Keratinocyte (primary cell): ENCODE results near the gene SNRPD3. TPM values are rescaled to one million over a fixed set of nuclear protein-coding genes. Genes with fewer than 3 reads are reported as not detected.

Source experiments
- DNase-seq: peaks from one replicate; pipeline ENCODE4 v3.0.0-alpha.2; 2011; ENCODE audit warnings: low read depth, missing footprints, low spot score
- FAIRE-seq: peaks from 2 replicates; lab custom pipeline; 2011; peaks lifted over from hg19 to GRCh38; lab: Jason Lieb, UNC
- H2AFZ ChIP-seq: 2 replicates; pipeline ENCODE4 v1.6.0; 2012; ENCODE audit warnings: low read length, control low read depth, inconsistent platforms; ENCODE audit not compliant: control insufficient read depth
- H3K27ac ChIP-seq: 2 replicates; pipeline ENCODE4 v1.5.1; 2011; ENCODE audit warnings: low read length; ENCODE audit not compliant: control insufficient read depth, insufficient read depth
- H3K27me3 ChIP-seq: 3 replicates; pipeline ENCODE4 v1.6.0; 2011; ENCODE audit warnings: low read length; ENCODE audit not compliant: control insufficient read depth, insufficient read depth; ENCODE audit errors: extremely low read depth
- H3K36me3 ChIP-seq, 2 experiments: 2 replicates in 1 of 2; 3 replicates in 1 of 2; pipeline ENCODE4 v1.5.1; 2011; ENCODE audit warnings: low read length in 2 of 2, mild to moderate bottlenecking in 1 of 2; ENCODE audit not compliant: control insufficient read depth in 2 of 2, insufficient read depth in 2 of 2; ENCODE audit errors: extremely low read depth in 1 of 2
- H3K4me1 ChIP-seq: 3 replicates; pipeline ENCODE4 v1.5.1; 2011; ENCODE audit warnings: low read length; ENCODE audit not compliant: control insufficient read depth, insufficient read depth; ENCODE audit errors: extremely low read depth
- H3K4me2 ChIP-seq: 3 replicates; pipeline ENCODE4 v1.6.0; 2011; ENCODE audit warnings: low read depth, low read length; ENCODE audit not compliant: control insufficient read depth, insufficient read depth; ENCODE audit errors: extremely low read depth
- H3K4me3 ChIP-seq, 3 experiments: fragments of 200-600 bp in 1 of 3; sonication (generic) in 1 of 3; 2 replicates in 2 of 3; 3 replicates in 1 of 3; pipeline ENCODE4 v1.5.1; 2011 to 2016; ENCODE audit warnings: low read length in 3 of 3, mild to moderate bottlenecking in 3 of 3, control low read depth in 2 of 3, inconsistent platforms in 1 of 3, low read depth in 1 of 3, mixed read lengths in 1 of 3, mixed run types in 1 of 3, moderate library complexity in 1 of 3; ENCODE audit not compliant: control insufficient read depth in 2 of 3, insufficient read depth in 2 of 3; ENCODE audit errors: extremely low read depth in 1 of 3
- H3K79me2 ChIP-seq: 2 replicates; pipeline ENCODE4 v1.6.0; 2012; ENCODE audit warnings: low read length; ENCODE audit not compliant: control insufficient read depth, insufficient read depth
- H3K9ac ChIP-seq: 3 replicates; pipeline ENCODE4 v1.6.0; 2011; ENCODE audit warnings: low read length; ENCODE audit not compliant: control insufficient read depth, insufficient read depth; ENCODE audit errors: extremely low read depth
- H3K9me1 ChIP-seq: 3 replicates; pipeline ENCODE4 v1.6.0; 2011; ENCODE audit warnings: low read length; ENCODE audit not compliant: control insufficient read depth, insufficient read depth; ENCODE audit errors: extremely low read depth
- H3K9me3 ChIP-seq: 2 replicates; pipeline ENCODE4 v1.5.1; 2012; ENCODE audit warnings: low read depth, low read length; ENCODE audit not compliant: control insufficient read depth
- H4K20me1 ChIP-seq: 3 replicates; pipeline ENCODE4 v1.6.0; 2011; ENCODE audit warnings: low read length; ENCODE audit not compliant: control insufficient read depth, insufficient read depth; ENCODE audit errors: extremely low read depth
- EZH2 ChIP-seq: IDR thresholded peaks from one replicate; pipeline ENCODE4 v1.6.1; 2012; ENCODE audit warnings: inconsistent platforms, mild to moderate bottlenecking, low read length, moderate library complexity
- dilution Hi-C: fragments of 300-500 bp; cut with MboI; formaldehyde crosslinking; loops from one replicate; pipeline ENCODE4 v1.7.0; 2020; ENCODE audit warnings: low sequenced_read_pairs; ENCODE audit not compliant: extremely low pct_ligation_motif_present
- polyA plus RNA-seq, 5 experiments: library from polyadenylated mRNA; depleted of rRNA in 3 of 5; stranded (reverse) in 3 of 5; stranded (forward) in 1 of 5; unstranded in 1 of 5; fragments of >200 nt; gene quantifications; 1 replicate in 1 of 5; 2 replicates in 3 of 5; 3 replicates in 1 of 5; pipeline versions ENCODE4 v1.2.1 to v1.2.3, GENCODE V29; 2011 to 2012; ENCODE audit warnings: missing spikeins in 2 of 5, low read depth in 1 of 5, low replicate concordance in 1 of 5
- TF ChIP-seq, protein P1 (sequence below), 3 experiments: IDR thresholded peaks in 1 of 3; conservative IDR thresholded peaks in 1 of 3; optimal IDR thresholded peaks in 1 of 3; 2 replicates in 2 of 3; 3 replicates in 1 of 3; pipeline versions ENCODE3 to v1.5.1; 2011; ENCODE audit warnings: low read length in 3 of 3, mild to moderate bottlenecking in 3 of 3, moderate library complexity in 2 of 3, control low read depth in 1 of 3, inconsistent platforms in 1 of 3; ENCODE audit not compliant: insufficient read depth in 2 of 3; ENCODE audit errors: extremely low read depth in 1 of 3

SNRPD3 gene
- polyA plus RNA-seq, 1 donor (not counting 4 experiments of a cell fraction or from before 2014, with no cell fraction given), result 135 TPM

DNA sequence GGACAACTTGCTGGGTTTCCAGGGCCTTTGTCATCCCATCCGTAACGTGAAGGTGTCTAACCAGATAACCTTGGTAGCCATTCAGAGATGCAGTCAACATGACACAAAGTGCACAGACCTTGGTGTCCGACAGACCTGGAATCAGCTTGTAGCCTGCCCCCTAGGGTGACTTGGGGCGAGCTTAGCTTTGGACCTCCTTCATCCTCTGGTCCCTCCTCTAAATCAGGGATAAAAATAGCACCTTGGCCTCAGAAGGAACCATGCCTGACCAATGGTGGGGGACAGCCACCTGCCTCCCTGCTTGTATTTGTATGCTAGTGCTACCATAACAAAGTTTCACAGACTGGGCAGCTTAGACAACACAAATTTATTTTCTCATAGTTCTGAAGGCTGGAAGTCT is 3.7 kb downstream of the SNRPD3 start:
- H3K4me1 ChIP-seq, result peaks cover 11% of the 10 kb centered on the region
- no peak overlapping the region for H3K4me3 ChIP-seq
- TF ChIP-seq, protein P1, sequence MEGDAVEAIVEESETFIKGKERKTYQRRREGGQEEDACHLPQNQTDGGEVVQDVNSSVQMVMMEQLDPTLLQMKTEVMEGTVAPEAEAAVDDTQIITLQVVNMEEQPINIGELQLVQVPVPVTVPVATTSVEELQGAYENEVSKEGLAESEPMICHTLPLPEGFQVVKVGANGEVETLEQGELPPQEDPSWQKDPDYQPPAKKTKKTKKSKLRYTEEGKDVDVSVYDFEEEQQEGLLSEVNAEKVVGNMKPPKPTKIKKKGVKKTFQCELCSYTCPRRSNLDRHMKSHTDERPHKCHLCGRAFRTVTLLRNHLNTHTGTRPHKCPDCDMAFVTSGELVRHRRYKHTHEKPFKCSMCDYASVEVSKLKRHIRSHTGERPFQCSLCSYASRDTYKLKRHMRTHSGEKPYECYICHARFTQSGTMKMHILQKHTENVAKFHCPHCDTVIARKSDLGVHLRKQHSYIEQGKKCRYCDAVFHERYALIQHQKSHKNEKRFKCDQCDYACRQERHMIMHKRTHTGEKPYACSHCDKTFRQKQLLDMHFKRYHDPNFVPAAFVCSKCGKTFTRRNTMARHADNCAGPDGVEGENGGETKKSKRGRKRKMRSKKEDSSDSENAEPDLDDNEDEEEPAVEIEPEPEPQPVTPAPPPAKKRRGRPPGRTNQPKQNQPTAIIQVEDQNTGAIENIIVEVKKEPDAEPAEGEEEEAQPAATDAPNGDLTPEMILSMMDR (optimal IDR thresholded peaks at IDR 0.05 in 1 of 3, IDR thresholded peaks at IDR 0.05 in 1 of 3, conservative IDR thresholded peaks at IDR 0.05 in 1 of 3; ENCODE audit: extremely low read depth in 1 of 3, insufficient read depth in 2 of 3, low read length in 3 of 3), result no peak
- no peak for TF ChIP-seq EZH2
- no peak for DNase-seq
- H3K9me1 ChIP-seq, result peaks cover 4% of the 10 kb centered on the region
- H3K9me3 ChIP-seq, result no peaks in the 10 kb centered on the region
- H3K4me2 ChIP-seq, result no peak overlapping the region
- no peaks in the 10 kb centered on the region for H3K27me3 ChIP-seq
- H3K9ac ChIP-seq, result no peak overlapping the region
- dilution Hi-C loops, result no loop called here
- peaks cover 10% of the 10 kb centered on the region for H4K20me1 ChIP-seq
- no peak for FAIRE-seq
- peaks cover 27 to 35% of the 10 kb centered on the region in 2 experiments for H3K36me3 ChIP-seq
- no peak overlapping the region for H2AFZ ChIP-seq
- H3K27ac ChIP-seq, result no peak overlapping the region
- peaks cover 84% of the 10 kb centered on the region for H3K79me2 ChIP-seq

DNA sequence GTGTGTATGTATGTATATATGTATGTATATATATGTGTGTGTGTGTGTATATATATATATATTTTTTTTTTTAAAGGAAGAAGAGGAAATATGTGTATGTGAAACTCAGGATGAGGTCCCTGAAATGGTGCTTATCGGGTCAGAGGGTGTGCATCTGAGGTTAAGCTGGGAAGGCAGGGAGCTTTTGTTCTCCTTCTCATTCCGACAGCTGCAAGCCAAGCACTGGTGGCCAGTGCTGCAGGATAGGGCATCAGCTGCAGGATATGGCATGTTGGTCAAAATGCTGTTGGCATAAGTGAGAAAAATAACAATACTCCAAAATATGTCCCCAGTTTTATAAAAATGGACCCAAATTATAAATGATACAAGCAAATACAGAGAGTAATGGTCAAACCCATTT is 7.4 kb downstream of the SNRPD3 start:
- H3K9me3 ChIP-seq, result no peaks in the 10 kb centered on the region
- H3K4me3 ChIP-seq, result no peak overlapping the region
- peaks cover 91% of the 10 kb centered on the region for H3K79me2 ChIP-seq
- H4K20me1 ChIP-seq, result peaks cover 18% of the 10 kb centered on the region
- no peak for FAIRE-seq
- no peak overlapping the region for H3K9ac ChIP-seq
- no peak overlapping the region for H3K4me2 ChIP-seq
- no peak for DNase-seq
- no peaks in the 10 kb centered on the region for H3K4me1 ChIP-seq
- TF ChIP-seq, protein P1 (optimal IDR thresholded peaks at IDR 0.05 in 1 of 3, IDR thresholded peaks at IDR 0.05 in 1 of 3, conservative IDR thresholded peaks at IDR 0.05 in 1 of 3; ENCODE audit: extremely low read depth in 1 of 3, insufficient read depth in 2 of 3, low read length in 3 of 3), result no peak
- no peak for TF ChIP-seq EZH2
- H3K36me3 ChIP-seq, result peaks cover 31 to 37% of the 10 kb centered on the region in 2 experiments
- no peaks in the 10 kb centered on the region for H3K27me3 ChIP-seq
- dilution Hi-C loops, result no loop called here
- H3K9me1 ChIP-seq, result no peaks in the 10 kb centered on the region
- no peak overlapping the region for H2AFZ ChIP-seq
- H3K27ac ChIP-seq, result no peak overlapping the region
